MM.1S (cell line): ENCODE results near the gene KCNMA1.

Experiments
- EZH2phosphoT487 ChIP-seq: fragments of 300-600 bp; sonication (generic); IDR thresholded peaks from 2 replicates; pipeline ENCODE4 v1.6.1; 2018; ENCODE audit warnings: antibody characterized with exemption, low read length
- TF ChIP-seq, protein P1 (sequence below): fragments of 300-600 bp; sonication (generic); IDR thresholded peaks from 2 replicates; pipeline ENCODE4 v1.5.1; 2016; ENCODE audit warnings: antibody characterized with exemption, low read length, mixed read lengths

DNA sequence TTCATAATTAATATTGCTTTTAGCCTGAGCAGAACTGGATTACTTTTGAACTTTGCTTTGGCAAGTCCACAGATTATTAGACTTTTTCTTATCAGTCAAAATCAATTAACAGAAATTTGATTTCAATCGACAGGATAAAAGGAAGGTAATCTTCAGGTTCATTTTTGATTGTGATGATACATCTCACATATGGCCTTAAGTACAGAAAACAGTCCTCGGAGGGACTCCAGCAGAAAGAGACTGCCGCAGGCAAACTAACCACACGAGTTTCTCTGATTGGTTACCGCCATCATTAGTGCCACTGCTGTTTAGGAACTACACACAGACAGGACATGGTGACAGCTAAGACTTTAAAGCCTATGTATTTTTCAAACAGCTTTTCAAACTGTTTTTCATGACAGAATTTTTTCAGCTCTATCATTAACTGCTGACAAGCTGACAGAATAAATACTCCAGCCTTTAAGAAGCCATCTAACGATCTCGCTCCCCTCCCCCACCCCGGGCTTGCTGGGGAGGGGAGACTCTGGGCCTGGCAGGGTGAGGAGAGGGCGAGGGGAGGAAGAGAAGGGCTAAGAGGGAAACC, 668.2 kb downstream of the KCNMA1 start:
- TF ChIP-seq, protein P1, sequence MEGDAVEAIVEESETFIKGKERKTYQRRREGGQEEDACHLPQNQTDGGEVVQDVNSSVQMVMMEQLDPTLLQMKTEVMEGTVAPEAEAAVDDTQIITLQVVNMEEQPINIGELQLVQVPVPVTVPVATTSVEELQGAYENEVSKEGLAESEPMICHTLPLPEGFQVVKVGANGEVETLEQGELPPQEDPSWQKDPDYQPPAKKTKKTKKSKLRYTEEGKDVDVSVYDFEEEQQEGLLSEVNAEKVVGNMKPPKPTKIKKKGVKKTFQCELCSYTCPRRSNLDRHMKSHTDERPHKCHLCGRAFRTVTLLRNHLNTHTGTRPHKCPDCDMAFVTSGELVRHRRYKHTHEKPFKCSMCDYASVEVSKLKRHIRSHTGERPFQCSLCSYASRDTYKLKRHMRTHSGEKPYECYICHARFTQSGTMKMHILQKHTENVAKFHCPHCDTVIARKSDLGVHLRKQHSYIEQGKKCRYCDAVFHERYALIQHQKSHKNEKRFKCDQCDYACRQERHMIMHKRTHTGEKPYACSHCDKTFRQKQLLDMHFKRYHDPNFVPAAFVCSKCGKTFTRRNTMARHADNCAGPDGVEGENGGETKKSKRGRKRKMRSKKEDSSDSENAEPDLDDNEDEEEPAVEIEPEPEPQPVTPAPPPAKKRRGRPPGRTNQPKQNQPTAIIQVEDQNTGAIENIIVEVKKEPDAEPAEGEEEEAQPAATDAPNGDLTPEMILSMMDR = no peak
- no peak for TF ChIP-seq EZH2phosphoT487
